HG03025 (cell line): ENCODE results near the gene S100A8.
"Not testable (repeated sequence)": the region's sequence is repeated elsewhere in the genome, so short reads cannot be mapped to it uniquely, and the experiment has no call there.

Source experiments
- ATAC-seq: cut with Tn5 transposase; IDR thresholded peaks from one replicate; pipeline ENCODE4 v1.9.1; 2021; ENCODE audit warnings: mild to moderate bottlenecking, moderate library complexity; ENCODE audit not compliant: unreplicated experiment, low FRiP score

S100A8 gene

GRCh38 chr1:153390938-153391710 lies at the start of gene S100A8:
Gene S100A8, minus strand, starts transcription at chr1:153391073. Its CDS starts 538 bp downstream, at chr1:153390535.
- ATAC-seq, result no peak

- ATAC-seq, result no peak
Measured at GRCh38 chr1:153439273-153439672, 48.4 kb upstream of the S100A8 start.

GRCh38 chr1:153438599-153438998 lies 47.7 kb upstream of the S100A8 start:
- no peak for ATAC-seq

GRCh38 chr1:153437236-153437635 lies 46.4 kb upstream of the S100A8 start:
- no peak for ATAC-seq

- ATAC-seq, result no peak
Measured at GRCh38 chr1:153434746-153435455, 44.0 kb upstream of the S100A8 start.

- no peak for ATAC-seq
Measured at GRCh38 chr1:153432874-153433681, 42.2 kb upstream of the S100A8 start.

- no peak for ATAC-seq
Measured at GRCh38 chr1:153431928-153432327, 41.1 kb upstream of the S100A8 start.

GRCh38 chr1:153431427-153431826 lies 40.6 kb upstream of the S100A8 start:
- ATAC-seq, result no peak

- no peak for ATAC-seq
Measured at GRCh38 chr1:153431002-153431401, 40.1 kb upstream of the S100A8 start.

- no peak for ATAC-seq
Measured at GRCh38 chr1:153430561-153430960, 39.7 kb upstream of the S100A8 start.

GRCh38 chr1:153430166-153430553 lies 39.3 kb upstream of the S100A8 start:
- ATAC-seq, result no peak

- ATAC-seq, result no peak
Measured at GRCh38 chr1:153429266-153430165, 38.6 kb upstream of the S100A8 start.

GRCh38 chr1:153428791-153429190 lies 37.9 kb upstream of the S100A8 start:
- ATAC-seq, result no peak

- ATAC-seq, result no peak
Measured at GRCh38 chr1:153428073-153428638, 37.3 kb upstream of the S100A8 start.

- no peak for ATAC-seq
Measured at GRCh38 chr1:153426809-153427208, 35.9 kb upstream of the S100A8 start.

GRCh38 chr1:153422450-153423068 lies 31.7 kb upstream of the S100A8 start:
- no peak for ATAC-seq

- ATAC-seq, result no peak
Measured at GRCh38 chr1:153420306-153420705, 29.4 kb upstream of the S100A8 start.

- ATAC-seq, result not testable (repeated sequence)
Measured at GRCh38 chr1:153419436-153419793, 28.5 kb upstream of the S100A8 start.

- not testable (repeated sequence) for ATAC-seq
Measured at GRCh38 chr1:153418758-153419435, 28.0 kb upstream of the S100A8 start.
